ENCODE results near the gene RNF151.
A peak's percentile ranks its signal among the peaks of the same experiment; 100 is the strongest.
"Not testable (repeated sequence)": the region's sequence is repeated elsewhere in the genome, so short reads cannot be mapped to it uniquely, and the experiment has no call there.

The RNF151 gene

GRCh38 chr16:1950559-1950958, 16.1 kb upstream of the RNF151 start:
- no peak for TF ChIP-seq CTCF (IDR thresholded peaks at IDR 0.05; ENCODE audit: insufficient read depth, low read length, poor library complexity, severe bottlenecking)

GRCh38 chr16:1953734-1954133, 12.9 kb upstream of the RNF151 start:
- H3K27me3 ChIP-seq (replicated peaks; ENCODE audit: control insufficient read depth, insufficient read depth, low read length), result no peaks in the 10 kb centered on the region
- H3K36me3 ChIP-seq (ENCODE audit: control insufficient read depth, insufficient read depth, low read length), result no peaks in the 10 kb centered on the region
- TF ChIP-seq CTCF (IDR thresholded peaks at IDR 0.05; ENCODE audit: insufficient read depth, low read length, poor library complexity, severe bottlenecking), result no peak
- H3K4me3 ChIP-seq (replicated peaks; ENCODE audit: low read depth, low read length), result no peak overlapping the region
- DNase-seq (ENCODE audit: extremely low read depth, insufficient read length), result no peak

More at GRCh38 chr16:1950559-1950958, 16.1 kb upstream of the RNF151 start:
- no peaks in the 10 kb centered on the region for H3K36me3 ChIP-seq (ENCODE audit: control insufficient read depth, insufficient read depth, low read length)
- no peak overlapping the region for H3K4me3 ChIP-seq (replicated peaks; ENCODE audit: low read depth, low read length)
- no peaks in the 10 kb centered on the region for H3K27me3 ChIP-seq (replicated peaks; ENCODE audit: control insufficient read depth, insufficient read depth, low read length)
- DNase-seq (ENCODE audit: extremely low read depth, insufficient read length), result no peak

- DNase-seq (ENCODE audit: extremely low read depth, insufficient read length); H3K4me3 ChIP-seq (replicated peaks; ENCODE audit: low read depth, low read length); H3K27me3 ChIP-seq (replicated peaks; ENCODE audit: control insufficient read depth, insufficient read depth, low read length): not testable (repeated sequence)
- peaks cover 10% of the 10 kb centered on the region for H3K36me3 ChIP-seq (ENCODE audit: control insufficient read depth, insufficient read depth, low read length)
Observed at GRCh38 chr16:1957434-1958142, 9.1 kb upstream of the RNF151 start.

GRCh38 chr16:1958143-1958491, 8.5 kb upstream of the RNF151 start:
- not testable (repeated sequence) for H3K27me3 ChIP-seq (replicated peaks; ENCODE audit: control insufficient read depth, insufficient read depth, low read length); H3K4me3 ChIP-seq (replicated peaks; ENCODE audit: low read depth, low read length); DNase-seq (ENCODE audit: extremely low read depth, insufficient read length)
- peaks cover 14% of the 10 kb centered on the region for H3K36me3 ChIP-seq (ENCODE audit: control insufficient read depth, insufficient read depth, low read length)

- DNase-seq (ENCODE audit: extremely low read depth, insufficient read length), result peak; percentile 18
- TF ChIP-seq CTCF (IDR thresholded peaks at IDR 0.05; ENCODE audit: insufficient read depth, low read length, poor library complexity, severe bottlenecking), result no peak
- Histone ChIP-seq H3K36me3 (ENCODE audit: control insufficient read depth, insufficient read depth, low read length) (peaks cover 19% of the 10 kb centered on the region), H3K4me3 (replicated peaks; ENCODE audit: low read depth, low read length) (no peak overlapping the region; the same call in 1 of the 2 replicates), H3K27me3 (replicated peaks; ENCODE audit: control insufficient read depth, insufficient read depth, low read length) (no peaks in the 10 kb centered on the region)
Observed at GRCh38 chr16:1958715-1959268, 7.9 kb upstream of the RNF151 start.

- peak; percentile 48 for TF ChIP-seq CTCF (IDR thresholded peaks at IDR 0.05; ENCODE audit: insufficient read depth, low read length, poor library complexity, severe bottlenecking)
- H3K36me3 ChIP-seq (ENCODE audit: control insufficient read depth, insufficient read depth, low read length), result peaks cover 21% of the 10 kb centered on the region
- H3K4me3 ChIP-seq (replicated peaks; ENCODE audit: low read depth, low read length), result peak within 1 kb of the TSS; percentile 69
- H3K27me3 ChIP-seq (replicated peaks; ENCODE audit: control insufficient read depth, insufficient read depth, low read length), result no peaks in the 10 kb centered on the region
- peak; percentile 95 for DNase-seq (ENCODE audit: extremely low read depth, insufficient read length)
Observed at GRCh38 chr16:1959269-1960039, 7.2 kb upstream of the RNF151 start, which contains the start of gene NDUFB10. Gene NDUFB10, plus strand, starts transcription at chr16:1959538. Its CDS starts 87 bp downstream, at chr16:1959625.
